Omental fat pad (tissue), 4 donors: Measurements from ENCODE around the gene TRPM3. TPM values are rescaled to one million over a fixed set of nuclear protein-coding genes. Genes with fewer than 3 reads are reported as not detected.

ENCODE experiments used
- ATAC-seq: fragments of 150-250 bp; one replicate; pipeline ENCODE4 v1.9.1; 2016; ENCODE audit warnings: mild to moderate bottlenecking, moderate library complexity; ENCODE audit not compliant: low FRiP score
- DNase-seq: peaks from one replicate; pipeline ENCODE4 v3.0.0-alpha.2; 2019; ENCODE audit warnings: low spot score
- total RNA-seq, 4 donors: library from RNA; depleted of rRNA; stranded (reverse); fragments of >200 nt; gene quantifications; one replicate each; pipeline ENCODE4 v1.1.0, GENCODE V29; 2016
- TF ChIP-seq, protein P1 (sequence below), 3 donors: fragments of 450-650 bp; IDR thresholded peaks; one replicate each; pipeline ENCODE4 v1.5.1; 2016 to 2017; ENCODE audit warnings: antibody characterized with exemption in 3 of 3, mild to moderate bottlenecking in 3 of 3, moderate library complexity in 2 of 3

TRPM3 gene
- total RNA-seq, 4 donors from 2014 or later, result 0.60 to 9.3 (median 1.5) TPM

GRCh38 chr9:70500793-70501192, 620.6 kb downstream of the TRPM3 start:
- DNase-seq, result no peak
- ATAC-seq, result no peak
- TF ChIP-seq, protein P1, sequence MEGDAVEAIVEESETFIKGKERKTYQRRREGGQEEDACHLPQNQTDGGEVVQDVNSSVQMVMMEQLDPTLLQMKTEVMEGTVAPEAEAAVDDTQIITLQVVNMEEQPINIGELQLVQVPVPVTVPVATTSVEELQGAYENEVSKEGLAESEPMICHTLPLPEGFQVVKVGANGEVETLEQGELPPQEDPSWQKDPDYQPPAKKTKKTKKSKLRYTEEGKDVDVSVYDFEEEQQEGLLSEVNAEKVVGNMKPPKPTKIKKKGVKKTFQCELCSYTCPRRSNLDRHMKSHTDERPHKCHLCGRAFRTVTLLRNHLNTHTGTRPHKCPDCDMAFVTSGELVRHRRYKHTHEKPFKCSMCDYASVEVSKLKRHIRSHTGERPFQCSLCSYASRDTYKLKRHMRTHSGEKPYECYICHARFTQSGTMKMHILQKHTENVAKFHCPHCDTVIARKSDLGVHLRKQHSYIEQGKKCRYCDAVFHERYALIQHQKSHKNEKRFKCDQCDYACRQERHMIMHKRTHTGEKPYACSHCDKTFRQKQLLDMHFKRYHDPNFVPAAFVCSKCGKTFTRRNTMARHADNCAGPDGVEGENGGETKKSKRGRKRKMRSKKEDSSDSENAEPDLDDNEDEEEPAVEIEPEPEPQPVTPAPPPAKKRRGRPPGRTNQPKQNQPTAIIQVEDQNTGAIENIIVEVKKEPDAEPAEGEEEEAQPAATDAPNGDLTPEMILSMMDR (IDR thresholded peaks at IDR 0.05), result no peak

DNA sequence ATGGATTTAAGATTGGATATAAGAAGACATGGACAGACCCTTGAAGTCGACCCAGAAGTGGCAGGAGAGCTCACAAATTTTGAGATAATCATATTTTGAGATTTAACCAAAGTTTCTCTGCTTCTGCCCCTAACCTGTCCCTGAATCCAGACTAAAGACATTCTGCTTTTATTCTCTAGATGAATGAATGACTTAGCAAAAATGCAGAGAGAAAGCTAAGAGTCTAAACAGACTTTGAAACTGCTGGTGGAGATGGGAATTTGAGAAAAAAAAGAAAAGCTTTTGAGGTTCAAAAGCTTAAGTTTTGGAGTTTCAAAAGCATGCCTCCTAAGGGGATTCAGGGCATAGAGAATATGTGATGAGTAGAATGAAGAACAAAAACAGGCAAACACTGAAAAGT, 621.8 kb downstream of the TRPM3 start:
- ATAC-seq (no peak), DNase-seq (no peak)
- TF ChIP-seq, protein P1 (IDR thresholded peaks at IDR 0.05), result no peak

GRCh38 chr9:70498866-70499265, 622.6 kb downstream of the TRPM3 start:
- DNase-seq (no peak), ATAC-seq (no peak)
- TF ChIP-seq, protein P1 (IDR thresholded peaks at IDR 0.05), result no peak

GRCh38 chr9:70496244-70496643, 625.2 kb downstream of the TRPM3 start:
- TF ChIP-seq, protein P1 (IDR thresholded peaks at IDR 0.05), result no peak
- DNase-seq, result no peak
- ATAC-seq, result no peak

DNA sequence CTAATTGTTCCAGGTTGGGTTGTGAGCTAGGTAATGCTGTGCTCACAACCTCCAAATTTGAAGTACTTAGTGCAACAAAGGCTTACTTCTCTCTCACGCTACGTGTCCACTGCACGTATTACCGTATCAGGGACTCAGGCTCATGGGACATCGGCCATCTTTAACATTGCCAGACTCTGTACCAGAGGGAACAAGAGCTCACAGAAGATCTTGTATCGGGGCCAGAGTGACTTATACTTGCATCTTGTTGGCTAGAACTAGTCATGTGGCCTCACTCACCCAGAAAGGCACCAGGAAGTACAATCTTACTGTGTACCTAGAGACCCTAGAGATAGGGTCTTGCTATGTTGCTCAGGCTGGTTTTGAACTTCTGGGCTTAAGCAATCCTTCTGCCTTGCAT, 625.9 kb downstream of the TRPM3 start:
- DNase-seq (no peak), ATAC-seq (no peak)
- TF ChIP-seq, protein P1 (IDR thresholded peaks at IDR 0.05), result no peak

DNA sequence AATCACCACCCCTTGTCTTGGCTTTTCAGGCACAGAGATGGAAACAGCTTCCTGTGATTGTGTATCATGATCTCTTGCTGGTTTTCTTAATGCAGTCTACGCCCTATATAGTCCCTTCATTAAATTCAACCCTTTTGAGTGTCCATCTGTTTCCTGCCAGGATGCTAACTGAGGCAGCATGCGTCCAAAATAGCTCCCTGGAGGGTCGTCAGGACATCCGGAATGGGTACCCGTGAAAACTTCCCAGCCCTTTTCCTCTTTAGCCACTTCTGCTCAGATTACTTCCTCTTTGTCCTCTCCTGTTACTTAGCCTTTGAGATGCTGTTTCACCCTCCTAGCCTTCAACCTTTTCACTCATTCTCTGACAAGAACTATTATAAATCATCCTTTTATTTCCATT, 627.2 kb downstream of the TRPM3 start:
- ATAC-seq, result no peak
- TF ChIP-seq, protein P1 (IDR thresholded peaks at IDR 0.05), result no peak
- no peak for DNase-seq

GRCh38 chr9:70493029-70493428, 628.4 kb downstream of the TRPM3 start:
- ATAC-seq, result no peak
- TF ChIP-seq, protein P1 (IDR thresholded peaks at IDR 0.05), result no peak

More at GRCh38 chr9:70493029-70493428, 628.4 kb downstream of the TRPM3 start:
- DNase-seq, result no peak
